ENCODE measurements around the gene NLGN1.

The NLGN1 gene

GRCh38 chr3:173429527-173429926, 32.0 kb downstream of the NLGN1 start:
- TF ChIP-seq CREB5 (CRISPR knock-in tag; IDR thresholded peaks at IDR 0.05; ENCODE audit: low read depth): no peak
- no peak for TF ChIP-seq RARB (CRISPR knock-in tag; IDR thresholded peaks at IDR 0.05)
- ATAC-seq: no peak

- ATAC-seq: no peak
- TF ChIP-seq RARB (CRISPR knock-in tag; IDR thresholded peaks at IDR 0.05): no peak
- no peak for TF ChIP-seq TOX (CRISPR knock-in tag; IDR thresholded peaks at IDR 0.05; ENCODE audit: borderline replicate concordance)
- no peak for TF ChIP-seq OSR1 (CRISPR knock-in tag; IDR thresholded peaks at IDR 0.05)
- TF ChIP-seq ZC3H10 (CRISPR knock-in tag; IDR thresholded peaks at IDR 0.05): no peak
- TF ChIP-seq CSRNP3 (CRISPR knock-in tag; IDR thresholded peaks at IDR 0.05): no peak
- TF ChIP-seq ISL1 (CRISPR knock-in tag; IDR thresholded peaks at IDR 0.05): no peak
- TF ChIP-seq GLIS3 (CRISPR knock-in tag; IDR thresholded peaks at IDR 0.05): no peak
- no peak for TF ChIP-seq ARNTL (CRISPR knock-in tag; IDR thresholded peaks at IDR 0.05; ENCODE audit: borderline replicate concordance, low read depth)
- no peak for TF ChIP-seq CREB5 (CRISPR knock-in tag; IDR thresholded peaks at IDR 0.05; ENCODE audit: low read depth)
- no peak for TF ChIP-seq ZNF565 (CRISPR knock-in tag; conservative IDR thresholded peaks at IDR 0.05; ENCODE audit: low read depth)
Measured at GRCh38 chr3:173430576-173430975, 33.0 kb downstream of the NLGN1 start.

GRCh38 chr3:173439004-173439403, 41.5 kb downstream of the NLGN1 start:
- no peak for TF ChIP-seq CSDC2 (CRISPR knock-in tag; IDR thresholded peaks at IDR 0.05)
- TF ChIP-seq CREB5 (CRISPR knock-in tag; IDR thresholded peaks at IDR 0.05; ENCODE audit: low read depth): no peak
- no peak for TF ChIP-seq CSRNP3 (CRISPR knock-in tag; IDR thresholded peaks at IDR 0.05)
- TF ChIP-seq TCF4 (CRISPR knock-in tag; IDR thresholded peaks at IDR 0.05; ENCODE audit: borderline replicate concordance): no peak
- no peak for TF ChIP-seq ZFP30 (CRISPR knock-in tag; IDR thresholded peaks at IDR 0.05)
- no peak for ATAC-seq

GRCh38 chr3:173440514-173440913, 43.0 kb downstream of the NLGN1 start:
- no peak for ATAC-seq
- TF ChIP-seq GLIS3 (CRISPR knock-in tag; IDR thresholded peaks at IDR 0.05) (no peak), PATZ1 (CRISPR knock-in tag; IDR thresholded peaks at IDR 0.05; ENCODE audit: borderline replicate concordance) (no peak), ZNF8 (CRISPR knock-in tag; IDR thresholded peaks at IDR 0.05) (no peak), POU6F1 (CRISPR knock-in tag; IDR thresholded peaks at IDR 0.05; ENCODE audit: borderline replicate concordance, low read depth) (no peak), TCF4 (CRISPR knock-in tag; IDR thresholded peaks at IDR 0.05; ENCODE audit: borderline replicate concordance) (no peak), CSRNP3 (CRISPR knock-in tag; IDR thresholded peaks at IDR 0.05) (no peak), RARB (CRISPR knock-in tag; IDR thresholded peaks at IDR 0.05) (no peak), BACH2 (CRISPR knock-in tag; IDR thresholded peaks at IDR 0.05; ENCODE audit: borderline replicate concordance) (no peak), ARNTL (CRISPR knock-in tag; IDR thresholded peaks at IDR 0.05; ENCODE audit: borderline replicate concordance, low read depth) (no peak), SNAI2 (CRISPR knock-in tag; IDR thresholded peaks at IDR 0.05) (no peak), TOX (CRISPR knock-in tag; IDR thresholded peaks at IDR 0.05; ENCODE audit: borderline replicate concordance) (no peak), ESRRG (CRISPR knock-in tag; IDR thresholded peaks at IDR 0.05) (no peak), CREB5 (CRISPR knock-in tag; IDR thresholded peaks at IDR 0.05; ENCODE audit: low read depth) (no peak), OSR1 (CRISPR knock-in tag; IDR thresholded peaks at IDR 0.05) (no peak), ZFP3 (CRISPR knock-in tag; IDR thresholded peaks at IDR 0.05) (no peak), ISL1 (CRISPR knock-in tag; IDR thresholded peaks at IDR 0.05) (no peak), ZNF565 (CRISPR knock-in tag; conservative IDR thresholded peaks at IDR 0.05; ENCODE audit: low read depth) (no peak), CSDC2 (CRISPR knock-in tag; IDR thresholded peaks at IDR 0.05) (no peak), ZNF70 (CRISPR knock-in tag; IDR thresholded peaks at IDR 0.05) (no peak)

Data from SK-N-SH treated with all-trans-retinoic acid at 6 μM for 48 hours (cell line).